Choroid plexus epithelial cell (primary cell): ENCODE data around the gene TAF7L.

Experiments
- DNase-seq: peaks from one replicate; pipeline ENCODE4 v3.0.0-alpha.2; 2010; ENCODE audit warnings: low read depth
- H3K4me3 ChIP-seq: 2 replicates; pipeline ENCODE4 v1.5.1; 2011; ENCODE audit warnings: low read depth, mild to moderate bottlenecking, control low read depth, low read length, moderate library complexity
- TF ChIP-seq, protein P1 (sequence below): conservative IDR thresholded peaks from 2 replicates; pipeline ENCODE4 v1.5.1; 2011; ENCODE audit warnings: low read depth, mild to moderate bottlenecking, control low read depth, inconsistent platforms, low read length, moderate library complexity

The TAF7L gene

DNA sequence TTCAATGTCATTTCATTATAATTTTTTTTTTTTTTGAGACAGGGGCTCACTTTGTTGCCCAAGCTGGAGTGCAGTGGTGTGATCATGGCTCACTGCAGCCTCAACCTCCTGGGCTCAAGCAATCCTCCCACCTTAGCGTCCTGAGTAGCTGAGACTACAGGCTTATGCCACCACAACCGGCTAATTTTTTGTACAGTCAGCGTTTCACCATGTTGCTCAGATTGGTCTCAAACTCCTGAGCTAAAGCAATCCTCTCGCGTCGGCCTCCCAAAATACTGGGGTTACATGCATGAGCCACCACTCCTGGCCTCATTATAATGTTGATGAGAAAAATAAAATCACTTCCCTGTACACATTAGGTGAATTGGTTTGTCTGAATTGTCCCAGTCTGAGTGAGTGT lies 16.9 kb downstream of the TAF7L start:
- no peak overlapping the region for H3K4me3 ChIP-seq
- TF ChIP-seq, protein P1, sequence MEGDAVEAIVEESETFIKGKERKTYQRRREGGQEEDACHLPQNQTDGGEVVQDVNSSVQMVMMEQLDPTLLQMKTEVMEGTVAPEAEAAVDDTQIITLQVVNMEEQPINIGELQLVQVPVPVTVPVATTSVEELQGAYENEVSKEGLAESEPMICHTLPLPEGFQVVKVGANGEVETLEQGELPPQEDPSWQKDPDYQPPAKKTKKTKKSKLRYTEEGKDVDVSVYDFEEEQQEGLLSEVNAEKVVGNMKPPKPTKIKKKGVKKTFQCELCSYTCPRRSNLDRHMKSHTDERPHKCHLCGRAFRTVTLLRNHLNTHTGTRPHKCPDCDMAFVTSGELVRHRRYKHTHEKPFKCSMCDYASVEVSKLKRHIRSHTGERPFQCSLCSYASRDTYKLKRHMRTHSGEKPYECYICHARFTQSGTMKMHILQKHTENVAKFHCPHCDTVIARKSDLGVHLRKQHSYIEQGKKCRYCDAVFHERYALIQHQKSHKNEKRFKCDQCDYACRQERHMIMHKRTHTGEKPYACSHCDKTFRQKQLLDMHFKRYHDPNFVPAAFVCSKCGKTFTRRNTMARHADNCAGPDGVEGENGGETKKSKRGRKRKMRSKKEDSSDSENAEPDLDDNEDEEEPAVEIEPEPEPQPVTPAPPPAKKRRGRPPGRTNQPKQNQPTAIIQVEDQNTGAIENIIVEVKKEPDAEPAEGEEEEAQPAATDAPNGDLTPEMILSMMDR, result no peak
- DNase-seq, result no peak

DNA sequence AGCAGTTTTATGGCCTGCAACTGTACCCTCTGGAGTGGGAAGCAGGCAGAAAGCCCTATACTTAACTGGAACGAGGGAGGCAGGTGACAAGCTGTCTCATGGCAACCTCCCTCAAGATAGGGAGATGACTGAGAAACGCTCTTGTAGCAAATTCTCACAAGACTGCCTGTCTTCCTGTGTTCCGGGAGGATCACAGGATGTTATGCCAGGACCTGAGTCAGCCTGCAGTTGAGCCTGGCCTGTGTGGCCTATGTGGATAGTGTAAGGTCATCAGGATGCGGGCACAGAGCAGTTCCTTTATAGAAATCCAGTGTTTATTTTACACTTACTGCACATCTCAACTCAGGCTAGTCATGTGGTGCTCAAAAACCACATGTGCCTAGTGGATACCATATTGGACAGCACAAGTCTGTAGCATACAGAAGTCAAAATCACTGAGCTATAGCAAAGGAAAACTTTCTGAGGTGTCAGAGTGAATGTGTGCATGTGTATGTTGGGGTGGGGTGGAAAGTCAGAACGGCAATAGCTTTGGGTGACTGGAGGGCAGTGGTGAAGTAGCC lies 25.2 kb downstream of the TAF7L start:
- DNase-seq, result peak; percentile 65
- H3K4me3 ChIP-seq, result no peak overlapping the region
- TF ChIP-seq, protein P1, result no peak

DNA sequence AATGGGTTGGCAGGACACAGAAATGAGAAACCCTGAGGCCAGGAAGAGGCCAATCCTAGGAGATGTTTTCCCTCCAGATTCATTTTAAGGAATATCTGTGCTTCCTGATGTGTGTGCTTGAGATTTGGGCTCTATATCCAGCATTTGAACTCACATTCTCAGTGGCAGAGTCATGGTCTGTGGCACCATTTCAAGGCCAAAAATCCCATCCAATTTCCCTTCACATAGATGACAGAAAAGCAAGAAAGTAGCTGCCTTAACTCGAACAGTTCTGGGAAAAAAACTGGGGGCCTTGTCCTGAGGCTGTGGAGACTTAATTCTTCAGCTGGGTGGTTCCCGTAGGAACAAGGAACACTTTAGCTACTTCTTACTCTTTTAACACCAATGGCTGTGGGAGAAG lies 27.4 kb downstream of the TAF7L start:
- DNase-seq, result no peak
- TF ChIP-seq, protein P1, result no peak
- H3K4me3 ChIP-seq, result no peak overlapping the region

DNA sequence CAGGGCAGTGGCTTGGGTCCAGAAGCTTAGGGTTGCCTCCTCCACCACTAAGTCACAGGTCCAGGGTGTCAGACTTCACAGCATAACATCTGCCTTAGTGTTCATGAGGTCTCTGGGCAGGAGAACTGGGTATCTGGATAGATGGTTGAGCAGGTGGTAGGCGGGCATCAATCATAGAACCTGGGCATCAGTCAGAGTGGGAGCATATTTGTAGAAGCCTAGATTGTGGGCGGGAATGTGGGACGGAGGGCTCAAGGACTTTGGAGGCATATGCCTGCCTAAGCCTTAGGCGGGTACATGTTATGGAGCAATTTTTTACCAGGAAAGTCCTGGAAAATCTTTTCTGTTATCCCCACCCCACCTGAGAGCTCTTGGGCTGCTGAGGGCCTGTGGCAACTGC lies 28.5 kb downstream of the TAF7L start:
- no peak for DNase-seq
- TF ChIP-seq, protein P1, result no peak
- no peak overlapping the region for H3K4me3 ChIP-seq

DNA sequence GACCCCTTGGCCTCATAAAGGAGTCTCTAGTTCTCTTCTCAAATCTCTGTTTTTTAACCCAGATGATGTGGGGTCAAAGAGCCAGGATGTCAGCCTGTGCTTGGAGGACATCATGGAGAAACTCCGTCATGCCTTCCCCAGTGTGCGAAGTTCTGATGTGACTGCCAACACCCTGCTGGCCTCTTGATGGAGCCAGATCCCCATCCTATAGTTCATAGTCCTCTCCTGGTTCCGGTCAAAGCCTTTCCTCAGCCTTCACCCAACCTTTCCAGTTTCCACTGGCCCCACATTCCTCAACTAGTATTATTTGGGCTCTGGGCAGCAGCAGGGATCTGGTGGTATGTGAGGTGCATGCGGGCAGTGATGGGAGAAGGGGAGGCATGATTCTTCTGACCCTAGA lies 30.7 kb downstream of the TAF7L start:
- TF ChIP-seq, protein P1, result peak; percentile 57
- DNase-seq, result peak; percentile 36

GRCh38 chrX:101258259-101258581 lies 32.9 kb downstream of the TAF7L start:
- no peak overlapping the region for H3K4me3 ChIP-seq
- DNase-seq, result no peak
- TF ChIP-seq, protein P1, result no peak

More for the DNA sequence above, 30.7 kb downstream of the TAF7L start:
- no peak overlapping the region for H3K4me3 ChIP-seq

DNA sequence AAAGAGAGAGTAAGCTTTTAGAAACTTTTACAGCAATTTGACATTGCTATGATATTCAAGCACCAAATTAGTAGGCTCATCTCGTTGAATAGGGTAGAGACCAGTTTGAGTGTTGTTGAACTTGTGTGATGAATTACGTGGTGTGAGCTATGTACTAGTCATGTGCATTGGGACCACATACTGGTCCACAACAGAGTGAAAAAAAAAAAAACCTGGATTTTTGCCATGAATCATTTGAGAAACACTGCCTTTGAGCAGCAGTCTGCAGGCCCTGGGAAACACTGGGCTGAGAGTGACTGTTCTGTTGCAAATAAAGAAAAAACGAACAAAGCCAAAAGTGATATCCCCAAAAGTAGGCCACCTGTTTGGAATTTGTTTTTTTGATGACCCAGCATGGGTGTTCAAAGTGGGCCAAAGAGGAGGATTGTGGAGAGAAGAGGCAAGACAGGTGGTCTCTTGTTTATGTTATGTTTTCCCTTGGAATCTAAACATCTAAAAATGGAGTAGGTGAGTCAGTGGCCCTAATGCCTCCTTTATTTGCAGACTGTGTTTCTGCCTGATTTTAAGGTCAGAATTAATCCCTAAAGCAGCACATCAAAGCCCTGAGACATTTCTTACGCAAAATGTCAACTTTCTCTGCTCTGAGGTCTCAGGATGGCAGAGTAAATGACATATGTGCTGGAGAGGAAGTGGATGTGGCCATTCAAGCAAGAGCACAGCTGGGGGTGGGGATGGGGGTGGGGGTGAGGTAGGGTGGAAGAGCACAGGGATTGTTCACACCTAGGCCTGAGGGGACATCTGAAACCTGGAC lies 33.5 kb downstream of the TAF7L start:
- TF ChIP-seq, protein P1, result no peak
- DNase-seq, result peak; percentile 76
- no peak overlapping the region for H3K4me3 ChIP-seq
